GM21526 (cell line): Measurements from ENCODE around the gene CEBPG.

Source experiments
- ATAC-seq: cut with Tn5 transposase; IDR thresholded peaks from one replicate; pipeline ENCODE4 v1.9.1; 2021; ENCODE audit warnings: moderate library complexity; ENCODE audit not compliant: unreplicated experiment, low FRiP score

The CEBPG gene

GRCh38 chr19:33403221-33403972 lies 29.9 kb downstream of the CEBPG start:
- no peak for ATAC-seq

- no peak for ATAC-seq
Observed at GRCh38 chr19:33403973-33404304, 30.4 kb downstream of the CEBPG start.

GRCh38 chr19:33404506-33405253 lies 31.2 kb downstream of the CEBPG start:
- no peak for ATAC-seq

- no peak for ATAC-seq
Observed at GRCh38 chr19:33405254-33405552, 31.7 kb downstream of the CEBPG start.

GRCh38 chr19:33405553-33406461 lies 32.3 kb downstream of the CEBPG start:
- ATAC-seq, result no peak

GRCh38 chr19:33406521-33407139 lies 33.1 kb downstream of the CEBPG start:
- ATAC-seq, result no peak

- ATAC-seq, result no peak
Observed at GRCh38 chr19:33407140-33407551, 33.6 kb downstream of the CEBPG start.

GRCh38 chr19:33407716-33408115 lies 34.2 kb downstream of the CEBPG start:
- no peak for ATAC-seq

- no peak for ATAC-seq
Observed at GRCh38 chr19:33408116-33408515, 34.6 kb downstream of the CEBPG start.

- ATAC-seq, result no peak
Observed at GRCh38 chr19:33408538-33409434, 35.3 kb downstream of the CEBPG start.

GRCh38 chr19:33409906-33410685 lies 36.6 kb downstream of the CEBPG start:
- no peak for ATAC-seq

GRCh38 chr19:33410915-33411401 lies 37.4 kb downstream of the CEBPG start:
- ATAC-seq, result no peak

GRCh38 chr19:33411621-33412180 lies 38.2 kb downstream of the CEBPG start:
- ATAC-seq, result no peak

- ATAC-seq, result no peak
Observed at GRCh38 chr19:33412601-33413425, 39.3 kb downstream of the CEBPG start.

- no peak for ATAC-seq
Observed at GRCh38 chr19:33413426-33413725, 39.9 kb downstream of the CEBPG start.

- ATAC-seq, result no peak
Observed at GRCh38 chr19:33413868-33414666, 40.6 kb downstream of the CEBPG start.
